ENCODE results near the gene COA6.

COA6 gene

DNA sequence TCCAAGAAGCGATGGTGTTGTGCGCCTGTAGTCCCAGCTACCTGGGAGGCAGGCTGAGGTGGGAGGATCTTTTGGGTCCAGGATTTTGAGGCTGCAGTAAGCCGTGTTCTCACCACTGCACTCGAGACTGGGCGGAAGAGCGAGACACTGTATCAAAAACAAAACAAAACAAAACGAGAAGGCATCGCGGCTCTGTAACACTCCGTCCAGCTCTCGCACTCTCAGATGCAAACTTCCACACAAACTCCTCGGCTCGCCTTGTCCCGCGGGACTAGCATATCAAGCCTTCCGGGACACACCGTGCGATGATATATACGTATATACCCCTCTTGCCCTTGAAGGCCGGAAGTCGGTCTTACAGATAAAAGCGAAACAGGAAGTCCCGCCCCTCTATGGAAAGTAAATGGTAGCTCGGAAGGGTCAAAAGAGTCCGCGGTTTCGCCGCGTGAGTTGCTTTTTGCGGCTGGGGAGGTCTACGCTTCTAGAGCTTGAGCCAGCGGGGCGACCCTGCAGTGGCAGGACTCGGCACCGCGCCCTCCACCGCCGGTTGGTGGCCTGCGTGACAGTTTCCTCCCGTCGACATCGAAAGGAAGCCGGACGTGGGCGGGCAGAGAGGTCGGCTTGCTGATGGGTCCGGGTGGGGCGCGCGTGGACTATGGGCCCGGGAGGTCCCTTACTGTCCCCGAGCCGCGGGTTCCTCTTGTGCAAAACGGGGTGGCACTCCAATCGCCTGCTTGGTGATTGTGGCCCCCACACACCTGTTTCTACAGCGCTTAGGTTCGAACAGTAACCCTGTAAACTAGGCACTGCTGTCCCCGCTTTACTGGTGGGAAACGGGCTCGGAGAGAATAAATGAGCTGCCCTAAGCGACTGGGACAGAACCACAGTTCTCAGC is at the start of gene COA6:
Gene COA6 (plus strand): TSS at position 393 of the 895 bp plus-strand sequence. CDS start 11 bp downstream, at position 404.
- peak; percentile 88 for DNase-seq

- peak; percentile 40 for DNase-seq
Observed at GRCh38 chr1:234324821-234325220, 48.4 kb upstream of the COA6 start.

DNA sequence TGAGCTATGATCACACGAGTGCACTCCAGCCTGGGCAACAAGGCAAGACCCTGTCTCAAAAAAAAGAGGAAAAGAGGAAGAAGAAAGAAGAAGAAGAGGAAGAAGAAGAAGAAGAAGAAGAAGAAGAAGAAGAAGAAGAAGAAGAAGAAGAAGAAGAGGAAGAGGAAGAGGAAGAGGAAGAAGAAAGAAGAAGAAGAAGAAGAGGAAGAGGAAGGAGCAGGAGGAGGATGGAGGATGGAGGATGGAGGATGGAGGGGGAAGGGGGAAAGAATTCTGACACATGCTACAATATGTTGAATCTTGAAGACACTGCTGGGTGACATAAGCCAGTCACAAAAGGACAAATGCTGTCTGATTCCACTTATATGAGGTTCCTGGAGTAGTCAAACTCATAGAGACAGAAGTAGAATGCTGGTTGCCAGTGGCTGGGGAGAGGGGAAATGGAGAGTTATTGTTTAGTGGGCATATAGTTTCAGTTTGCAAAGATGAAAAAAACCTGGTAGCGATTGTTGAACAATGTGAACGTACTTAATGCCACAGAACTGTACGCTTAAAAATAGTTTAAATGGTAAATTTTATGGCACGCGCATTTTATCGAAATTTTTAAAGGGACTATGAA is 47.3 kb upstream of the COA6 start:
- no peak for DNase-seq

DNA sequence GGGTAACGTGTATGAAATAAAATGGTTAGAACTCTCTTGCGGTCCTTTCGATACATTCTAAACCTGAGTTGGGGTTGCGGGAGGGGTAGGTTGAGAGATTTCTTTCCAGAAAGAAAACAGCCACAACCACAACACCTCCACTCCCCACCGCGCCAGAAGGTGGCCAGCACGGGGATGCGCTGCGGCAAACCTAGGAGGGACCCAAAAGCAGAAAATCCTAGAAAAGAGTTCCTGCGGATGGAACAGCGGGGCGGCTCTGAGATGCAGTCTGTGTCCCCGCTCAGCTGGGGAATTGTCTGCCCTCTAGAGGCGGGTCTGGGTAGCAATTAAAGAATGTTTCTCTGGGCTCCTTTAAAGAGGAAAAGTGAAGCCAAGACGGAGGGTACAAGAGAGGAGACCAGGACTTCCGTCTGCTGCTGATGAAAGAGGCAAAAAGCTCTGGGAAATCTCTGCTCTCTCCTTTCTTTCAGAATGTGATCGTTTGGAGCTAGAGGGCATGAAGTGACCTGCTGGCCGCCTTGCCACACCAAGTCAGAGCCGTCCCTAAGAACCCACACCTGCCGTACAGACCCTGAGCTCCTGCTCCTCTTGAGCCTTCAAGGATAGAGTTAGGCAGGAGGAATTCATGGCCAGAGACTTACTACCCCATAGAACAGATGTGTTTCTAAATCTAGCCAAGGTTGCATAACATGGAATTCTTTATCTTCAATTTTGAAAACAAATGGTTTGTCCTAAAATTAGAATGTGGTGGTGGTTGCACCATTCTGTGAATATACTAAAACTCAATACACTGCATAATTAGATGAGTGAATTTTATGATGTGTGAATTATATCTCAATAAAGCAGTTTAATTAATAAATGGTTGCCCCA is 46.5 kb upstream of the COA6 start:
- DNase-seq, result peak; percentile 30

- no peak for DNase-seq
Observed at GRCh38 chr1:234327577-234328164, 45.6 kb upstream of the COA6 start.

DNA sequence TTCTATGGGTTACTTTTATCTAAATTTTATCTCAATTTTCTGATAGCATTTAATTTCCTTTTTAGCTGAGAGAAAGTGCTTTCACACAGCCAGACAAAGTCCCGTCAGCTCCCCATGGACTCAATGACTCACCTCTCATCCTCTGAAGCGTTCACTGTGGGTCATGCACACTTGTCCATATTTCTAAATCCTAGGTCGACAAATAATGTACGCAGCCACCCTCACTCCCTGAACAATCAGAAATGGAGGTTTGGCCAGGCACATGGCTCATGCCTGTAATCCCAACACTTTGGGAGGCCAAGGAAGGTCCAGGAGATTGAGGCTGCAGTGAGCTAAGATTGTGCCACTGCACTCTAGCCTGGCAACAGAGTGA is 42.4 kb upstream of the COA6 start:
- DNase-seq, result no peak

GRCh38 chr1:234331507-234331906 is 41.7 kb upstream of the COA6 start:
- no peak for DNase-seq

- DNase-seq, result no peak
Observed at GRCh38 chr1:234336359-234336758, 36.9 kb upstream of the COA6 start.

DNA sequence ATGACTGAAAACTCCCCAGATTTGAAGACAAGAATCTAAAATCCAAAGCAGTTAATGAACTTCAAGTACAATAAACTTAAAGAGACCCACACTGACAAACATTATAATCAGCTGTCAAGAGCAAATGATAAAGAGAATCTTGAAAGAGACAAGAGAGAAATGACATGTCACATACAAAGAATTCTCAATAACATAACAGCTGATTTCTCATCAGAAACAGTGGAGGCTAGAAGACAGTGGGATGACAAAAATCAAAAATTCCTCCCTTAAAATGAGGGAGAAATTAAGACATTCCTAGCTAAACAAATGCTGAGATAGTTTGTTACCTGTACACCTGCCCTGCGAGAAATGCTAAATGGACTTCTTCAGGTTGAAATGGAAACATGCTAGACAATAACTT is 36.0 kb upstream of the COA6 start:
- DNase-seq, result no peak

DNA sequence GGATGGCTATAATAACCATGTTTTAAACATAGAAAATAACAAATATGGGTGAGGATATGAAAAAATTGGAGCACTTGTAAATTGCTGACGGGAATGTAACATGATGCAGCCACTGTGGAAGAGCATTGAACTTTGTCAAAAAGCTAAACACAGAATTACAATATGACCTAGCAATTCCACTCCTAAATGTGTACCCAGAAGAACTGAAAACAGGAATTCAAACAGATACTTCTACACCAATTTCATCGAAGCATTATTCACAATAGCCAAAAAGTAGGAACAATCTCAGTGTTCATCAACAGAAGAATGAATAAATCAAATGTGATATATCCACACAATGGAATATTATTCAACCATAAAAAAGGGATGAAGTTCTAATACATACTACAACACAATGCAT is 32.7 kb upstream of the COA6 start:
- no peak for DNase-seq

- DNase-seq, result no peak
Observed at GRCh38 chr1:234342774-234343173, 30.5 kb upstream of the COA6 start.

DNA sequence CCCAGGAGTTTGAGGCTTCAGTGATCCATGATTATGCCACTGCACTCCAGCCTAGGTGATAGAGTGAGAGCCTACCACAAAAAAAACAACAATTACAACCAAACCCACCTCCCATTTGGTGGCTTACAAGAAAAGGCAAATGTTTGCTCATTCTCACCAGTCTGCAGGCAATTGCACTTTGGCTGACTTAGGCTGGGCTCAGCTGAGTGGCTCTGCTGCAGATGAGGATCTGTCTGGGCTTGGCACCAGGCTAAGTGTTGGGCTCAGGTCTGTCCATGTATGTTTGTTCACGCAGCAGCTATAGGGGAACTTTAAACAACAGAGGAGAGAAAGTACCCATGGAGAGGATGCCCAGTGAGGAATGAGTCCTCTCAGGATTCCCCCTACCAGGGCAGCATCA is 28.0 kb upstream of the COA6 start:
- no peak for DNase-seq

DNA sequence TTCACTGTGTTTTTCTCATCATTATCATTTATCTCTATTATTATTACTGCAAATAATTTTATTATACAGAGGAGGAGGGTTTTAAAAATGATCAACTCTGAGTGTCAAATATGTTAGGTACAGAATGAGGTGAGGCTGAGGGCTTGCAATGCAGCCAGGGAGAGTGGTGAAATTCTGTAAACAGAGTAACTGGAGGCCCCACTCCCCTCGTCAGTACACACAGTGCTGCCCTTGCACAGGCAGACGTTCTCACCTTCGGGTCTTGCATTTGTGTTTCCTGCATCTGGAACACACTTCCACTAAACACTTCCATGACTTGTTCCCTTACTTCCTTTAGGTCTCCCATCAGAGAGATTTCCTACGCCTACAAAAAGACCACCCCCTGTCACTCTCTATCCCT is 24.3 kb upstream of the COA6 start:
- DNase-seq, result no peak

DNA sequence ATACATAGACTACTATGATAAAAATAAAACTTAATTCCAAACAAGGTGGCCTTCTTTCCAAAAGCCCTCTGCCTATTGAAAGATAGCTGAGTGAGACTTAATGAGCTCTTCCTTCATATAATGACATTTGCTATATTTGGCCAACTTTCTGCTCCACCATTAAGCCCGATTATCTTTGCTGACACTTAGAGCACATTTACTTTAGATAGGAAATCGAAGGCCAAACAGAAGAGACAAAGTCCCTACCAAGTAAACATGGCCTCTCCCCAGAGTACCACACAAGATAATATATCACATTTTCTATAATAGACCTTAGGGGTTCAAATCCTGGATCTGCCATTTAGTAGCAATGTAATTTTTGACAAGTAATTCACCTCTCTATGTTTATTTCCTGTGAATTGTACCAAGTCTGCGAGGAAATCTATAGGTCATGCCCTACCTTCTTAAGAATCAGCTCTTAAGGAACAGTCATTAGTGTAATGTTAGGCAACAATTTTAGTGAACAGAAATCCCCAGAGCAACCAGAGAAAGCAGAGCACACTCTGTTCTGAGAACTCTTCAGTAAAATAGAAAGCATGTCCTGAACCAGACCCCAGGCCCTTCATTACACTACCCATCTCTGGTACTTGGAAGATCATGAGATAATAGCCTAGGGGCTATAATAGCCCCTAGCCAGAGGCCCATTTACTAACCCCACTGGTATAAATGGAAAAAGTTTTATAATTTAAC is 17.3 kb upstream of the COA6 start:
- DNase-seq, result no peak

- DNase-seq, result peak; percentile 66
Observed at GRCh38 chr1:234356615-234357269, 16.5 kb upstream of the COA6 start.

- DNase-seq, result no peak
Observed at GRCh38 chr1:234357831-234358230, 15.4 kb upstream of the COA6 start.

- DNase-seq, result no peak
Observed at GRCh38 chr1:234361102-234361603, 12.1 kb upstream of the COA6 start.

GRCh38 chr1:234362558-234362957 is 10.7 kb upstream of the COA6 start:
- DNase-seq, result no peak

DNA sequence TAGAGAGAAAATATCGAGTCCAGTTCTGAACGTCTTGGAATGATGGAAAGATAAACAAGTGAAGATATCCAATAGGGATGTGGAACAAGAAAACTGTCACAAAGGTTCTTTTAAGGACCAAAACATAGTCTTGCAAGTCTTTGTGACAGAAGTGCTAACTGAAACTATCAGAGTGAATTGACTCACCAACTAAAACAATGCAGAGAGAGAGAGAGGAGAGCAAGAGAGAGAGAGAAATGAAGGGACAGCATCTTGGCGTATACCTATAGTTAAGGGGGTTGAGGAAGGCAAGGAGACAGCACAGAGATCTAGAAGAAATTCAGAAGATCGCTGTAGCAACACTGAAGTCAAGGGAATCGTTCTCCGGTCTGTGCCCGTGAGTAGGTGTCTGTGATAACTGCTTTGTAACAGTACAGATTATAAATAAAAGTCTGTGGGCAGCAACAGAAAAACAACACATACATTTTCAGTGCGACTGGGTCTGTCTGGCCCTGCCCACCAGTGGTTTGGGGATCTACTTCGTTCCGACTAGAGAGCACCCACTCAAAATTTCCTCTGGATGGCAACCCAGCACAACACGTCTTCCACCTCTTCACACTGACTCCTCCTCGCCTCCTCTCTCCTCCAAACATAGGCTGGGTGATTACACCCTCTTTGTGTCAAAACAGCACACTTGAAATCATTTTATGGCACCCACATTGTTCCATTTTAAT is 4.8 kb upstream of the COA6 start:
- no peak for DNase-seq

GRCh38 chr1:234369033-234369430 is 4.2 kb upstream of the COA6 start:
- DNase-seq, result no peak

- DNase-seq, result no peak
Observed at GRCh38 chr1:234369784-234370183, 3.5 kb upstream of the COA6 start.
